GM10248 (cell line): ENCODE results near the gene BTBD3.

ENCODE experiments used
- CTCF ChIA-PET: fragments of 300-600 bp; sonication (Branson Sonifier 250); formaldehyde crosslinking; extraction: SDS; loops from one replicate; lab custom pipeline; 2021; ENCODE audit warnings: antibody characterized with exemption; lab: Yijun Ruan, JAX
- POLR2A ChIA-PET: fragments of 350-650 bp; sonication (Branson Sonifier 250); formaldehyde crosslinking; extraction: SDS; loops from one replicate; lab custom pipeline; 2020; ENCODE audit warnings: antibody characterized with exemption; lab: Yijun Ruan, JAX
- DNase-seq: peaks from one replicate; pipeline ENCODE4 v3.0.0; 2012; ENCODE audit errors: extremely low spot score
- TF ChIP-seq, protein P1 (sequence below): IDR thresholded peaks from 2 replicates; pipeline ENCODE4 v1.5.1; 2012; ENCODE audit warnings: mild to moderate bottlenecking, low read depth; ENCODE audit errors: extremely low read depth, missing control alignments, control extremely low read depth

The BTBD3 gene

DNA sequence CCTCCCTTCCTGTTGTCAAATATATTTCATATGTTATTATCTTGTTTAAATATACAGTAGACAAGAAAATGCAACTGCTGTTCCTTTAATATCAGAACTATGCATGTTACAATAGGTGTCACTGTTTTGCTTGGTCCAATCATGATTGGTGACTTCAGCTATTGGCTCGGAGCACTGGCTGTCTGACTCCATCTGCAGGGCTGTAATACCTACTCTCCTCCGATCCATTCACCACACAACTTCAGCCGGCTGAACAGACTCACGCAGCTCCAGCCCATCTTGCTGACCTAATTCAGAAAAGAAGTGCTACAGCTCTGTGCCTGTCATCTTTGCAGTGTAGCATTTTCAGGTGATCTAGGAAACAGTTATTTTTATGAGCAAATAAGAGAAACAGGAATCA is at the start of gene BTBD3:
Gene BTBD3 (plus strand): TSS at position 231 of the 400 bp plus-strand sequence. CDS start 383 bp downstream, outside the sequence.
- ChIA-PET POLR2A (no interaction called here), CTCF (interaction anchor here (1.2 to 1.5 kb wide), 3 partner anchors 9 to 20 kb away, joined by 3 to 4 read pairs (median 3); no protein-coding TSS in a partner anchor)
- DNase-seq, result peak; percentile 34
- TF ChIP-seq, protein P1, sequence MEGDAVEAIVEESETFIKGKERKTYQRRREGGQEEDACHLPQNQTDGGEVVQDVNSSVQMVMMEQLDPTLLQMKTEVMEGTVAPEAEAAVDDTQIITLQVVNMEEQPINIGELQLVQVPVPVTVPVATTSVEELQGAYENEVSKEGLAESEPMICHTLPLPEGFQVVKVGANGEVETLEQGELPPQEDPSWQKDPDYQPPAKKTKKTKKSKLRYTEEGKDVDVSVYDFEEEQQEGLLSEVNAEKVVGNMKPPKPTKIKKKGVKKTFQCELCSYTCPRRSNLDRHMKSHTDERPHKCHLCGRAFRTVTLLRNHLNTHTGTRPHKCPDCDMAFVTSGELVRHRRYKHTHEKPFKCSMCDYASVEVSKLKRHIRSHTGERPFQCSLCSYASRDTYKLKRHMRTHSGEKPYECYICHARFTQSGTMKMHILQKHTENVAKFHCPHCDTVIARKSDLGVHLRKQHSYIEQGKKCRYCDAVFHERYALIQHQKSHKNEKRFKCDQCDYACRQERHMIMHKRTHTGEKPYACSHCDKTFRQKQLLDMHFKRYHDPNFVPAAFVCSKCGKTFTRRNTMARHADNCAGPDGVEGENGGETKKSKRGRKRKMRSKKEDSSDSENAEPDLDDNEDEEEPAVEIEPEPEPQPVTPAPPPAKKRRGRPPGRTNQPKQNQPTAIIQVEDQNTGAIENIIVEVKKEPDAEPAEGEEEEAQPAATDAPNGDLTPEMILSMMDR, result peak; percentile 11

DNA sequence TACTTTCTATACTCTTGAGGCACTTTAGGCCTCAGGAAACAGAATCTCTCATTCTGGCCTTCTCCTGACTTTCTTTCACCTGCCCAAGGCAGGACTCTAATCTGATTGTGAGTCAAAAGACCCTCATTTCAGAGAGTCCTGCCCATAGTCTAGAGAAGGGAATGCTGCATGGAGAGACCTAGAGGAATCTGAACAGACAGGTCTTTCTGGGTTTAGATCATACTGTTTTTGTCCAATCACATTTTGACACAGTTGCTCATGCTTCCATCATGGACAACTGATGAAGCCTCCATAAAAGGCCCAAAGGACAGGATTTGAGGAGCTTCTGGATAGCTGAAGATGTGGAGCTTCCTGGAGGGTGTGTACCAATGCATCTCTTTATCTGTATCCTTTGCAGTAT is 48.1 kb upstream of the BTBD3 start:
- ChIA-PET POLR2A (no interaction called here), CTCF (no interaction called here)
- no peak for DNase-seq
- TF ChIP-seq, protein P1, result no peak

DNA sequence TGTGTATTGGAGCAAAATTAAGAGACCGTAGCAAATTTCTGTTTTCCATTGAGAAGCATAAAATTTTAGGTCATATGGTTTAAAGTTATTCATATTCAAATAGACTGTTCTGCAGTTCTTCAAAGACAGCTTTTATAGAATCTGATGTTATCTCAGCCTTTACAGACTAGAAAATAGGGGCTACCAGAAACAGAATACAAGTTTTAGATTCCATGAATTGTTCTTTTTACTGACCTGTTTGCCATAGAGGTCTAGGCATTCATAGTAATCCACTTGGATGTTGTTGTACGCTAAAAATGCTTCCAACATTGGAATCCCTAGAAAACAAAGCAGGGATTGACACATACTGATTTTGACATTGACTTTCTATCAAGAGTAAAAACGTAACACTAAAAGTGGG is 47.3 kb upstream of the BTBD3 start:
- POLR2A ChIA-PET, result no interaction called here
- TF ChIP-seq, protein P1, result no peak
- DNase-seq, result no peak
- CTCF ChIA-PET, result interaction anchor here (0.9 kb wide), 1 partner anchor 53 kb away, joined by 3 read pairs; no protein-coding TSS in a partner anchor

DNA sequence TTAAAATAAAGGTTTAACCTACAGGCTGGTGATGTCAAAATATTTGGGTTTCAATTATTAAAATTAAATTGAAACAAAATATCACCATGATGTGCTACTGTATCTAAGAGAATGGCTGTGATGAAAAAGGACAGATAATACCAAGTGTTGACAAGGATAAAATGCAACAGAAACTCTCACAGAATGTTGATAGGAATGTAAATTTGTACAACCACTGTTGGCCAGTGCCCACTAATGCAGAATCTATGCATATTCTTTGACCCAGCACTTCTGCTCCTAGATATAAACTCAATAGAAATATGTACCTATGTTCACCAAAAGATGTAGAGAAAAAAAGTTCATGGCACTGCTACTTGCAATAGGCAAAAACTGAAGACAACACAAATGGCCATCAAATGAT is 41.1 kb upstream of the BTBD3 start:
- CTCF ChIA-PET, result no interaction called here
- POLR2A ChIA-PET, result no interaction called here
- no peak for DNase-seq
- TF ChIP-seq, protein P1, result no peak

DNA sequence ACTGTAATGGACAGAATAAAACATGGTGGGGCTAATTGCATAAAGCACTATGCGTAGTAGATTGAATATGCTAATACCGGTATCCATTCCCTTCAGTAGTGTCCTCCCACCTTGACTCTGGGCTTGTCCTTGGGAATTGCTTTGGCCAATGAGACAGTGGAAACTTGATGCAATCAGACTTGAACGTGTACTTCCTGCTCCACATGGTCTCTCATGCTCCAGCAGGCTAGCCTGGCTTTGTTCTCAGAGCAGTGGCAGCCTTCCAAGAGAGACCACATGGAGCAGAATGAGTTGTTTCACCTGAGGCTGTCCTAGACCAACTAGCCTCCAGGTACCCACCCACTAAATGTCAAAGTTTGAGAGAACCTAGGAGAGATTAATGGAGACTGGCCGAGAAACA is 37.0 kb upstream of the BTBD3 start:
- ChIA-PET CTCF (no interaction called here), POLR2A (no interaction called here)
- TF ChIP-seq, protein P1, result no peak
- DNase-seq, result no peak

DNA sequence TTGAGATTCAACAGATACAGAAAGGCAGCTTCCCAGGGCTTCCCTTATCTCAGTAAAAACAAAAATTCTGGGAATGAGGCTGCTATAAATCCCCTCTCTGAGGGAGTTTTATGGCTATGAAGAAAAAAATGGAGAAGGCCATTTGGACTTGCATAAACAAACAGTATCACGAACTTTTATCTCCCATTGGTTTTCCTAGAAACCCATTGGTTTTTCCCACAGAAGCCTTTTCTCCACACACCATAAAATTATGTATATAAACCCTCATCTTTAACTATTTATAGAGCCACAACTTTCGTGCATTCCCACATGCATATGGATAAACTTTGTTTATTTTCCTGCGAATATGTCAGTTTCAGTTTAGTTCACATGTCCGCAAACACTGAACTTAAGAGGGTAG is 36.2 kb upstream of the BTBD3 start:
- no peak for DNase-seq
- ChIA-PET POLR2A (no interaction called here), CTCF (interaction anchor here (0.9 kb wide), 1 partner anchor 31 kb away, joined by 3 read pairs; no protein-coding TSS in a partner anchor)
- TF ChIP-seq, protein P1, result no peak
